Dermis blood vessel endothelial cell (primary cell): ENCODE data around the gene BMPER. TPM values are rescaled to one million over a fixed set of nuclear protein-coding genes. Genes with fewer than 3 reads are reported as not detected.

Experiments
- DNase-seq: peaks from one replicate; pipeline ENCODE4 v3.0.0; 2010
- total RNA-seq: library from RNA; depleted of rRNA; stranded (reverse); fragments of >200 nt; gene quantifications from 2 replicates; pipeline ENCODE4 v1.2.3, GENCODE V29; 2014

The BMPER gene
- total RNA-seq, 1 donor from 2014 or later: 1.0 TPM

DNA sequence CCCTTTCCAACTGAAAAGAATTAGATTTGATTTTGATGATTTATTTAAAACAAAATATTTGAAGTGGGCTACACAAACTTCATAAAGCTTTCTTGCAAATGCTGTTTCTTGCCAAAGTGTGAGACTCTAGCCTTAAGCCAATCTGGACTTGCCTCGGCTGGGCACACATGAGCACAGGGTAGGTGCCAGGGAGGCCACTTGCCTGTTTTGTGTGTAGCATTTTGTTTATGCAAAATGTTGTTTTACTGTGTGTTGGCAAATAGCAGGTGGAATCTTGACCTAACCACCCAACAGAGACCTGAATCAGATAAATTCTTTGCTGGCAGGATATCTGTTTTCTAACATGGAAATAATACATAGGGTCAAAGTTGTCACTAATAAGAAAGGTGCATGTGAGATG is 161.1 kb downstream of the BMPER start:
- DNase-seq: no peak

GRCh38 chr7:34067005-34067778 is 161.9 kb downstream of the BMPER start:
- DNase-seq: no peak

DNA sequence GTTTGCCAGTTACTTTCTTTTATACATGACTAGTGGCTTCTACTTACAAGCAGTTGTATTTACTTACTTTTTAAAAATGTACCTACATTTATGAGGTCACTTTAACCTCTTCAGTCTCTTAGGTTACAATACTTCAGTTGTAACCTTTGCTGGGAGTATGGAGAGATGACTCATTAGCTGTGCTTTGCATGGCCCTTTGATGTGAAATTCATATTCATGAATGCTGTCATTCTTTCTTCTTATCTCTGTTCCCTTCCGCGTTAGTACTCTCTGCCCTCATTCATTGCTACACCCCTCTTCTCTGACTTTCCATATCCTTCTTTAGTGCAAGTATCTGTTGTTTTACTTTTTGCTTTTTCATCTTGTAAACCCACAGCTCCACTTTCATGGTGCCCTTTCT is 164.3 kb downstream of the BMPER start:
- no peak for DNase-seq

- no peak for DNase-seq
Observed at GRCh38 chr7:34070511-34071323, 165.4 kb downstream of the BMPER start.

- no peak for DNase-seq
Observed at GRCh38 chr7:34073676-34074075, 168.3 kb downstream of the BMPER start.

DNA sequence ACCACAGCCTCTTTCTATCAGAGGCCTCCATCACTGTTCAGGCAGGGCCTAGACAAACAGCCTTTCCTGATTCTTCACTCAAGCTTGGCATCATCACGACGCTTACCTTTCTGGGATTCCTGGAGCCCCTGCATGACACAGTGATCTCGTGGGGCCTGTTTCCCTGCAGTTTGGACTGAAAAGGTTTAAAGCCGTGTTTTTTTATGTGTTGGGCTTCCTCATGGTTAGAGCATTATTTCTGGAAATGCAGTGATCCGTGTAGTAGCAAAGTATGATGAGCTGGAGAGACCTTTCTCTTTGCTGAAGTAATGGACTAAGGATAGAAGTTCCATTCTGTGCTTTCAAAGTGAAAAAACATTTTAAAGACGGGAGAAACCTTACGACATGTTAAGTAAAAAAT is 169.1 kb downstream of the BMPER start:
- no peak for DNase-seq

GRCh38 chr7:34075523-34076370 is 170.4 kb downstream of the BMPER start:
- DNase-seq: no peak

- DNase-seq: no peak
Observed at GRCh38 chr7:34077168-34077567, 171.8 kb downstream of the BMPER start.

- no peak for DNase-seq
Observed at GRCh38 chr7:34078864-34079263, 173.5 kb downstream of the BMPER start.

GRCh38 chr7:34080513-34080912 is 175.2 kb downstream of the BMPER start:
- no peak for DNase-seq

GRCh38 chr7:34081935-34082334 is 176.6 kb downstream of the BMPER start:
- DNase-seq: no peak

- no peak for DNase-seq
Observed at GRCh38 chr7:34083440-34083839, 178.1 kb downstream of the BMPER start.

DNA sequence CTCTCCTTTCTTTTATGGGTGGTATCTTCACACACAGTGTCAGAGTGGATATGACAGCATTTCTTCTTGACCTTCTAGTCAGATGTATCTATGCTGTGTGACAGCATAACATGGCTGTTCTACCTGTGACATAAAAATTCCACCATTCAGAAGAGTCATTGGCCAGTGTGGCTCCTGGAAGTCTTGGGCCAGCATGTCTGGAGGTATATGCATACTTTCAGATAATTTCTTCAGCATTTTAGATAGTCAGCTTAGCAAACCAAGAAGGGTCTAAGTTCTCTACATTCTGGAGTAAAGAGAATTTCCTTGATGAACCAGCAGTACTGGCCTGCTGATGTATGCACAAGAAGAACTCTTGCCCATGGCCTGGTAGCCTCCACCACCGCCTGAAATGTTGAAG is 179.3 kb downstream of the BMPER start:
- DNase-seq: no peak

GRCh38 chr7:34086064-34086463 is 180.7 kb downstream of the BMPER start:
- no peak for DNase-seq

DNA sequence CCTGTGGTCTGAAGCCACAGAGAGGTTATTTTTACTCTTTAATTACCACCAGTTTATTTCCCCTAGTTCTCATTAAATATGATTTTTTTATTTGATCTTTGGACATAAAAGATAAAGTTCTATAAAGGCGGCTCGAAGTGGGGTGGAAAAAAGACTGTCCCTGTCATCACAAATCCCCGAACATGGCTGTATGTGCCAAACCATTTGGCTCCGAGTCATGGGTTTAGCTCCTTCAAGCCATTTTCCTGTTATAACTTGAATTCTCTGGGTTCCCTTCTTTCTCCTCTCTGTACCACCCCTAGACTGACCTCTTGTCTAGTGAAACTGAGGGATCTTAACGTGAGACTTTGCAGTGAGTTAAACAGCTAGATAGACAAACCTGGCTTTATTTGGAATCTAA is 181.6 kb downstream of the BMPER start:
- no peak for DNase-seq

DNA sequence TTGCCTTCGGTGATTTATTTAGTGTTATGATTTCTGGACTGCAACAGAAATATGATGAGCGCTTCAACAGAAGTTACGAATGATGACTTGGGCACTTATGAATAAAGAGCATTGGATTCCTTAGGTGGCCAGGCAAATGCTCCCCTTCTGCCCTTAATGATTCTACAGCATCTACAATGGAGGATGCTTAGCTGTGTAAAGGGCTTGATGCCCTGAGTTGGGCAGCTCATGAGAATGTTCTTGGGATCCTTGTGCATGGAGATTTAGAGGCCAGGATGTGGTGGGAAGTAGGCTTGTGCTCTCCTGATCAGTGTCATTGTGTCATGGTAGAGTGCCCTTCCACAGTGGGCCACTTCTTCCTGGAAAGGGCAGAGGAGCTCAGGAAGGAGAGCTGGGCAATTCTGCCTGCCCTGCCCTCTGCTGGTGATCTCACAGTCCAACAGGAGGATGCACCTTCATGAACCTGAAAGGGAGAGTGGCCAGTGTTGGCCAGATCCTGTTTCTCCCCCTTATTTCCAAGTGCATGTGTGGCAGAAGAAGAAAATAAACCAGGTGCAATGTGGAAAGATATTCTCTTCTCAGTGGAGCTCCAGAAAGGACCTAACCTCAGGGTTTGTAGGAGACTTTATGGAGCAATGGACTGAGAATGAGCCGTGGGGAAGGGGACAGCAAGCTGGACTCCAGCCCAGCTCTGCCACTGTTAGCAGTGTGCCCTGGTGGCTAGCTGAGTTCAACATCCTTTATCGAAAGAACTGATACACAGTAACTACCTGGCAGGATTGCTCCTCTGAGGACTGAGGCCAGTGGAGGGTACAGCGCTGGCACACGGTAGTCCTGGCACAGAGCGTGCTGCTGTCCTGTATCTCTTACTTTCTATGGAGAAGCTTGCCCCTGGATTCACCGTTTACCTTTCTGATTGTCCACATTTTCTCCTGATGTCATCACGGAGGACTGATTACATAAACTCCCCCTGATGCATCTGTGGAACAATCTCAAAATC is 182.9 kb downstream of the BMPER start:
- DNase-seq: peak; percentile 24

- no peak for DNase-seq
Observed at GRCh38 chr7:34090816-34091215, 185.5 kb downstream of the BMPER start.

GRCh38 chr7:34091321-34091917 is 186.1 kb downstream of the BMPER start:
- peak; percentile 56 for DNase-seq

- DNase-seq: no peak
Observed at GRCh38 chr7:34093276-34093675, 187.9 kb downstream of the BMPER start.

- DNase-seq: no peak
Observed at GRCh38 chr7:34096198-34096651, 190.9 kb downstream of the BMPER start.

DNA sequence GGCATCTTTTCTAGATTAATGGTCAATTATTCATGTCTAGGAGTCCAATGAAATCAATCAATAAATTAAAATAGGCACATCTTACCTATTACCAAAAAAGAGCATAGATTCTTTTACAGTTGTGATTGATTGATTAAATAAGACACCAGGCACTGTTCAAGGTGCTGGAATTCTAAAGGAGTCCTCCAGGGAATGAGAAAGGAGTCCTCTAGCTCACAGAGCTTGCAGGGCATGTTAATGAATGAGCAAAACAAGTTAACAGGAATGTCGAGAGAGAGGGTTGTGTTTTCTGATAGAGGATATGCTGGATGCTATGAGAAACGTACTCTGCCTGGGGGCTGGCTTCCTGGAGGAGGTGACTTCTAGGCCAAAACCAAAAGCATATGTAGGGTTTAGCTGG is 191.4 kb downstream of the BMPER start:
- DNase-seq: no peak
